LNCaP clone FGC (cell line): Measurements from ENCODE around the gene DOP1B.

Experiments used
- DNase-seq: peaks from one replicate; pipeline ENCODE4 v3.0.0-alpha.2; 2011; ENCODE audit warnings: low read depth
- H3K4me3 ChIP-seq: 2 replicates; pipeline ENCODE4 v1.5.1; 2011; ENCODE audit warnings: mild to moderate bottlenecking, low read depth, low read length, control low read depth
- CTCF ChIP-seq: IDR thresholded peaks from 2 replicates; pipeline ENCODE4 v1.5.1; 2012; ENCODE audit warnings: mild to moderate bottlenecking; ENCODE audit not compliant: control insufficient read depth, insufficient read depth; ENCODE audit errors: extremely low read depth

DOP1B gene

GRCh38 chr21:36175771-36176565 is 19.3 kb downstream of the DOP1B start:
- H3K4me3 ChIP-seq: no peak overlapping the region
- no peak for DNase-seq
- TF ChIP-seq CTCF: no peak

- DNase-seq: no peak
- TF ChIP-seq CTCF: no peak
- H3K4me3 ChIP-seq: no peak overlapping the region
Observed at GRCh38 chr21:36178349-36178748, 21.7 kb downstream of the DOP1B start.

- no peak for DNase-seq
- H3K4me3 ChIP-seq: no peak overlapping the region
- no peak for TF ChIP-seq CTCF
Observed at GRCh38 chr21:36179145-36179544, 22.5 kb downstream of the DOP1B start.

GRCh38 chr21:36180963-36181362 is 24.3 kb downstream of the DOP1B start:
- H3K4me3 ChIP-seq: no peak overlapping the region
- DNase-seq: no peak
- no peak for TF ChIP-seq CTCF

GRCh38 chr21:36183144-36183795 is 26.6 kb downstream of the DOP1B start:
- no peak for DNase-seq
- no peak for TF ChIP-seq CTCF
- H3K4me3 ChIP-seq: no peak overlapping the region

- no peak overlapping the region for H3K4me3 ChIP-seq
- no peak for TF ChIP-seq CTCF
- no peak for DNase-seq
Observed at GRCh38 chr21:36184545-36184944, 27.9 kb downstream of the DOP1B start.

- TF ChIP-seq CTCF: no peak
- no peak for DNase-seq
- H3K4me3 ChIP-seq: no peak overlapping the region
Observed at GRCh38 chr21:36185523-36185922, 28.9 kb downstream of the DOP1B start.
